Cardiac fibroblast (primary cell): ENCODE measurements around the gene SRPK2.
"Not testable (repeated sequence)": the region's sequence is repeated elsewhere in the genome, so short reads cannot be mapped to it uniquely, and the experiment has no call there.

Experiments
- DNase-seq, 2 donors: peaks; one replicate each; pipeline versions ENCODE4 v3.0.0 to v3.0.0-alpha.2; 2010; ENCODE audit warnings: low read depth in 2 of 2
- H3K4me3 ChIP-seq, 2 donors: replicated peaks in 1 of 2; 1 replicate in 1 of 2; 2 replicates in 1 of 2; pipeline ENCODE4 v1.5.1; 2011; ENCODE audit warnings: low read depth in 2 of 2, low read length in 2 of 2, mild to moderate bottlenecking in 2 of 2, moderate library complexity in 1 of 2
- TF ChIP-seq, protein P1 (sequence below): IDR thresholded peaks from one replicate; pipeline ENCODE4 v1.5.1; 2011; ENCODE audit warnings: low read depth, mild to moderate bottlenecking, low read length, inconsistent platforms

Gene SRPK2

DNA sequence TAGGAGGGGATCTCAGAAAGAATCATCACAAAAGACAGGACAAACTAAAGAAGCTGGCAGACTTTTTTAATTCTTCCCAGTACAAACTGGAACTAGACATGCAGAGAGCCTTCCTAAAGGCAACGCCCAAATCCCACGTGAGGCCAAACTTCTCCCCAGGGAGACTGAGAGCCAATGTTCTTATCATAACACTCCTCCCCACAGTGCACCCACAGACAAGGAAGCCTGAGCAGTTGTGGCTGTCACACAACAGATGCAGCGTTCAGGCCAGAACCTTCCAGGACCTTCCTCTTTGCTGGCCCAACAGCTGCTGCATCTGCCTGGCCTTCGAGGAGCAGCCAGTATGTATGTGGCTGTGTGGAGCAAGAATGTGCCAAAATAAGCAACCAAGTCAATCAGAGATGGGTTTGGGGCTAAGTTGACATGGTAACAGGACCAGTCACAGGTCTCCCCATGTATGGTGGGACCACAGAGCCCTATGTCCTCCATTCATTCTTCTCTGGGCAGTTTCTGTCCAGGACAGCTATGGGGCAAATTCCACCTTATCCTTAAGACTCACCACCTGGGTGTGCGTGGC lies 34.9 kb downstream of the SRPK2 start:
- DNase-seq: peak; percentile 76 to 79

DNA sequence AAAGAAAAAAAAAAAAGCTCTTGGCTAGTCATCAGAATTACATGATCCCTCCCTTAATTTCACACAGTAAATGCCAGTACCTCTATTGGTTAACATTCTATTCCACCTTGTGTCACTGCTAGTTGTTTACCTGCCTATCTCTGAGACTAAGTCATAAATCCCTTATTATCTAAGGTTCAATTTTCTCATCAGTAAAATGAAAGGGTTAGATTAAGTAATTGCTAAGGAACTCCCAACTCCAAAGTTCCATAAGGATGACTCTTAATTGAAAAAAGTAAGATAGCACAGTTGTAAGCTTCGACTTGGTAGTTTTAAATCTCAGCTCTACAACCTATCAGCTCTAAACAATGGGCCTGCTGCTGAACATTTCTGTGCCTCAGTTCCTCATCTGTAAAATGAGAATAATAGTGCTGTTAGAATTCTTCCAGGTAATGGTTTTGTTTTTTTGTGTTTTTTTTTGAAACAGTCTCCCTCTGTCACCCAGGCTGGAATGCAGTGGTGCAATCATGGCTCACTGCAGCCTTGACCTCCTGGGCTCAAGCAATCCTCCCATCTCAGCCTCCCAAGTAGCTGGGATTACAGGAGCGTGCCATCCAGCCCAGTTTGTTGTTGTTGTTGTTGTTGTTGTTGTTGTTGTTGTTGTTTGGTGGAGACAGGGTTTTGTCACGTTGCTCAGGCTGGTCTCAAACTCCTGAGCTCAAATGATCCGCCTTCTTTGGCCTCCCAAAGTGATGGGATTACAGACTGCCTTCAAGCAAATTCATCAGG lies 35.6 kb downstream of the SRPK2 start:
- TF ChIP-seq, protein P1, sequence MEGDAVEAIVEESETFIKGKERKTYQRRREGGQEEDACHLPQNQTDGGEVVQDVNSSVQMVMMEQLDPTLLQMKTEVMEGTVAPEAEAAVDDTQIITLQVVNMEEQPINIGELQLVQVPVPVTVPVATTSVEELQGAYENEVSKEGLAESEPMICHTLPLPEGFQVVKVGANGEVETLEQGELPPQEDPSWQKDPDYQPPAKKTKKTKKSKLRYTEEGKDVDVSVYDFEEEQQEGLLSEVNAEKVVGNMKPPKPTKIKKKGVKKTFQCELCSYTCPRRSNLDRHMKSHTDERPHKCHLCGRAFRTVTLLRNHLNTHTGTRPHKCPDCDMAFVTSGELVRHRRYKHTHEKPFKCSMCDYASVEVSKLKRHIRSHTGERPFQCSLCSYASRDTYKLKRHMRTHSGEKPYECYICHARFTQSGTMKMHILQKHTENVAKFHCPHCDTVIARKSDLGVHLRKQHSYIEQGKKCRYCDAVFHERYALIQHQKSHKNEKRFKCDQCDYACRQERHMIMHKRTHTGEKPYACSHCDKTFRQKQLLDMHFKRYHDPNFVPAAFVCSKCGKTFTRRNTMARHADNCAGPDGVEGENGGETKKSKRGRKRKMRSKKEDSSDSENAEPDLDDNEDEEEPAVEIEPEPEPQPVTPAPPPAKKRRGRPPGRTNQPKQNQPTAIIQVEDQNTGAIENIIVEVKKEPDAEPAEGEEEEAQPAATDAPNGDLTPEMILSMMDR: no peak
- peak in 1 of 2 donors; percentile 31 for DNase-seq
- H3K4me3 ChIP-seq: no peak overlapping the region

More for the DNA sequence above, 34.9 kb downstream of the SRPK2 start:
- TF ChIP-seq, protein P1: no peak
- H3K4me3 ChIP-seq: no peak overlapping the region

DNA sequence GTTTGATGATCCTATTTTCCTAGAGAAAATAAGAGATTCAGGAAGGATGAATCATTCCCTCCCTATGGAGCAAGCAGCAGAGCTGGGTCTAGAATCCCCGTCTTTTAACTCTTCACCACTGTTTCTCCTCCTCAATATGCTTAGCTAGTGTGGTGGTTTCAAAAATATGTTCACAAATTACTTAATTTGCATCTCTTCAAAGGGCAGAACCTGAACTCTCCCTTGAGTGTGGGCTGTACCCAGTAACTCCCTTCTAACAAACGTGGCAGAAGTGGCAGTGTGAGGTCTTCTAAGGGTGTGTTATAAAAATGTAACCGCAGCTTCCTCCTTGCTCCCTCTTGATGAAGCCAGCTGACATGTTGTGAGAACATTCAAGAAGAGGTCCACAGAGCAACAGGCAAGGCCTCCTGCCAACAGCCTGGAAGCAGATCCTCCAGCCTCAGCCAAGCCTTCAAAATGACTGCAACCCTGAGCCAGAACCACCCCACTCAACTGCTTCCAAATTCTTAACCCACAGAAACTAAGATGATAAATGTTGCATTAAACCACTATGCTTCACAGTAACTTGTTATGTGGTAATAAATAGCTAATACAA lies 36.6 kb downstream of the SRPK2 start:
- TF ChIP-seq, protein P1: no peak
- no peak overlapping the region for H3K4me3 ChIP-seq
- DNase-seq: peak; percentile 89 to 97

DNA sequence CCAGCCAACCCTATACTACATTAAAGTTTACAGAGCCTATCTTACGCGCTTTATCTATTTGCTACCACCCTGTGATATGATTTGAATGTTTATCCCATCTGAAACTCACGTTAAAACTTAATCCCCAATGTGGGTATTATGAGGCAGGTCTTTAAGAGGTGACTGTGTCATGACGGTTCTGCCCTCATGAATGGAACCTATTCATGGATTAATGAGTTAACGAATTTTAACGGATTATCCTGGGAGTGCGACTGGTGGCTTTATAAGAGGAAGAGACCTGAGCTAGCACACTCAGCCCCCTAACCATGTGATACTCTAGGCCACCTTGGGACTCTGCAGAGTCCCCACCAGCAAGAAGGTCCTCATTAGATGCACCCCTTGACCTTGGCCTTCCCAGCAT lies 37.8 kb downstream of the SRPK2 start:
- TF ChIP-seq, protein P1: no peak
- no peak overlapping the region for H3K4me3 ChIP-seq
- no peak for DNase-seq

DNA sequence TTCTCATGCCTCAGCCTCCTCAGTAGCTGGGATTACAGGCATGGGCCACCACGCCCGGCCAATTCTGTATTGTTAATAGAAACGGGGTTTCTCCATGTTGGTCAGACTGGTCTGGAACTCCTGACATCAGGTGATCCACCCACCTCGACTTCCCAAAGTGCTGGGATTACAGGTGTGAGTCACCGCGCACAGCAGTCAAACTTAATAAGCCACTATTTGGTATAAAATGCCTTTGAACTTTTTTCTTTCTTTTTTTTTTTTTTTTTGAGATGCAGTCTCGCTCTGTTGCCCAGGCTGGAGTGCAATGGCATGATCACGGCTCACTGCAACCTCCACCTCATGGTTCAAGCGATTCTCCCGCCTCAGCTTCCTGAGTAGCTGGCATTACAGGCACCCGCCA lies 40.5 kb downstream of the SRPK2 start:
- not testable (repeated sequence) for DNase-seq, H3K4me3 ChIP-seq

DNA sequence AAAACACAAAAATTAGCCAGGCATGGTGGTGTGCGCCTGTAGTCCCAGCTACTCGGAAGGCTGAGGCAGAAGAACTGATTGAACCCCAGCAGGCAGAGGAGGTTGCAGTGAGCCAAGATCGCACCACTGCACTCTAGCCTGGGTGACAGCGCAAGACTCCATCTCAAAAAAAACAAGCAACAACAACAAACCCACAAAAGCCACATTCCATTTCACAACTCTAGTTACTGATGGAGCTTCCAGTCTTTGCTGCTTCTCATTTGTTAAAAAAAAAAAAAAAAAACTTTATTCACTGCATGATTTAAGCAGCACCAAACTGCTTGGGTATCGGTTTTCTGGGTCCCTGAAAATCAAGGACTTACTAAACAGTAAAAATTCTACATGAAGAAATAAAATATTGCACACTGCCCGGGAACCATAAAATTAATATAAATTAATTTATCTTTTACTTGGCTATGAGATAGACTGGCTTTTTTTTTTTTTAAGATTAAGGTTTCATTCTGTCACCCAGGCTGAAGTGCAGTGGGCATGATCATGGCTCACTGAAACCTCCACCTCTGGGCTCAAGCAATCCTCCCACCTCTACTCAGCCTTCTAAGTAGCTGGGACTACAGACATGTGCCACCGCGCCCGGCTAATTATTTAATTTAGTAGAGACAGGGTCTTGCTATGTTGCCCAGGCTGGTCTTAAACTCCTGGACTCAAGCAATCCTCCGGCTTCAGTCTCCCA lies 42.0 kb downstream of the SRPK2 start:
- no peak for DNase-seq
- H3K4me3 ChIP-seq: no peak overlapping the region
- TF ChIP-seq, protein P1: no peak

DNA sequence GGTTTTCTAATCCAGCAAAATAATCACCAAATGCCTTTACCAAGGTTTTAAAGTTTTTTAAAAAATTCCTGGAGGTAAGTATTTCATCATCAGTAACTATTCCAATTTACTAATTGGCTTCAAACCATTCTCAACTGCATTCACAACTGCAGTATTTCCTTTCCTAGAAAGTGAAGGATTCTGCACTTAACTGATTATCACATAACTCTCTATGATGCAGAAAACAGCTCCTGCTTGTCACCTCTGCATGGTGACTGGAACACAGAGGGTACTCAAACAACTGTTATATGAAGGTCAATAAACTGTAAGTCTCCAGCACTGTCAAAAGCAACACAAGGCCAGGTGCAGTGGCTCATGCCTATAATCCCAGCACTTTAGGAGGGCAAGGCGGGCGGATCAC lies 42.6 kb downstream of the SRPK2 start:
- no peak for DNase-seq
- TF ChIP-seq, protein P1: no peak
- H3K4me3 ChIP-seq: no peak overlapping the region
